Measurements from ENCODE around the gene TTLL11.

Gene TTLL11

GRCh38 chr9:121865060-121865459 lies 228.0 kb downstream of the TTLL11 start:
- no peak for TF ChIP-seq CTCF (IDR thresholded peaks at IDR 0.05)
- Histone ChIP-seq H3K27ac (no peak overlapping the region), H3K9ac (no peak overlapping the region), H2AFZ (no peak overlapping the region), H3K36me3 (ENCODE audit: control insufficient read depth, insufficient read depth, low read length) (no peaks in the 10 kb centered on the region), H3K27me3 (ENCODE audit: control insufficient read depth, insufficient read depth, low read length) (no peaks in the 10 kb centered on the region), H3K4me3 (ENCODE audit: low read depth, low read length) (no peak overlapping the region), H3K4me1 (no peaks in the 10 kb centered on the region), H3K4me2 (ENCODE audit: low read length) (no peak overlapping the region), H3K79me2 (no peaks in the 10 kb centered on the region), H3K9me3 (ENCODE audit: control insufficient read depth, low read length) (no peaks in the 10 kb centered on the region)

DNA sequence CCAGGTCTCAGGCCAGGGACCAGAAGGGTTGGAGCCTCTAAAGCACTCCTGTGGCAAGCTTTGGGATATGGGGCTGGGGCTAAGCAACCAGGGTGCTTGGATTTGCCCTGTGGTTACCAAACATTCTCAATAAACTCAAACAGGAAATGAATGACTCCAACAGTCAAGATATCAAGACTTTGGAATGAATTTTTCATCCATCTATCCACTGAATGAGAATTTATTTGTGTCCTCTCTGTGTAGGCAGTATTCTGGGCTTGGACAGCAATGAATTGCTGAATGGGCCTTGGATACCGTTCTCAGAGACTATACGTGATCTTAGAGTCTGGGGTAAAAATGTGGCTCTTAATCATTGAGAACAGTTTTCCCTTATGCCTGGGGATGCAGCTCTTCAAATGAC lies 229.2 kb downstream of the TTLL11 start:
- H3K36me3 ChIP-seq (ENCODE audit: control insufficient read depth, insufficient read depth, low read length), result no peaks in the 10 kb centered on the region

DNA sequence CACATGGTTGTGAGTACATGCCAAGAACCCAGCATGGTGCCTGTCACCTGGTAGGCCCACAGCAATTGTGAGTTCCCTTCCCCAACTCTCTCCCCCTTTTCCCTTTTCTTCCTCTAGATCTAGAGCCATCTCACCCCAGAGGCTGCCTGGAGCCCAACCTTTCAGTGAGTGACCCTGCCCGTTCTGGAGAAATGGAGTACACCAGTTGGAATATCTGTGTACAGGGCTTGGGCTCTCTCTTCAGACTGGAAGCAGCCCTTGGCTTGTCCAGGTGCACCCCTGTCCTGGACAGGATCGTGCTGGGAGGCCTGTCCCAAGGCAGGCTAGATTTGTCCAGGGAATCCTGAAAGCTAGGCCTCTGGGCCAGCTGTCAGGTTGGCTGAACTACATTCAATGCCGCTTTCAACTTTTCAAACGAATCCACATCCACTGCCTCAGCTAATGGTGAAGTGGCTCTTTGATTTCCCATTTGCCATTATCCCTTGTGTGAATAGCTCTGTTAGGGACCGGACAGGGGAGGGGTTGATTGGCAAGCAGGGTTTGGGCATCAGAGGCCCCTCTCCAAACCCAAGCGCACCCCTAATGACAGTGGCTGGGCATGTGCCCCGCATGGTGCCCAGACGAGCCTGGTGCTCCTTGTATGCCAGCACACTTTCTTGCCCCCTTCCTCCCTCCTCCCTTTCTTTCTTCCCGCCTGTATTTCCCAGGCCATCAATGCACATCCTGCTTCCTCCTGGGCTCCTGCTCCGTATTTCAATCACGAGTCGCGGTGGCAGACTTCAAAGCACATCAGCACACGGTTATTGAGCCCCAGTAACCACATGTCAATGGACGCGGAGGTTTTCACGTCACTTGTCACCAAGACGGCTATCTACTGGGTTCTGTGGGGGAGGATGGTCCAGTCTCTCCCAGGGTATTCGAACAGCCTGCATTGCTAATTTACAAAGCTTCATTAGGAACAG lies 230.5 kb downstream of the TTLL11 start:
- H3K36me3 ChIP-seq (ENCODE audit: control insufficient read depth, insufficient read depth, low read length), result no peaks in the 10 kb centered on the region
- H3K4me2 ChIP-seq (ENCODE audit: low read length), result no peak overlapping the region
- H3K4me3 ChIP-seq (ENCODE audit: low read depth, low read length), result no peak overlapping the region
- no peaks in the 10 kb centered on the region for H3K27me3 ChIP-seq (ENCODE audit: control insufficient read depth, insufficient read depth, low read length)
- no peak for TF ChIP-seq CTCF (IDR thresholded peaks at IDR 0.05)
- H2AFZ ChIP-seq, result no peak overlapping the region
- H3K27ac ChIP-seq, result no peak overlapping the region
- no peaks in the 10 kb centered on the region for H3K79me2 ChIP-seq
- no peaks in the 10 kb centered on the region for H3K9me3 ChIP-seq (ENCODE audit: control insufficient read depth, low read length)
- H3K4me1 ChIP-seq, result peaks cover 5% of the 10 kb centered on the region
- no peak overlapping the region for H3K9ac ChIP-seq

More for the DNA sequence above, 229.2 kb downstream of the TTLL11 start:
- no peak overlapping the region for H2AFZ ChIP-seq
- H3K9ac ChIP-seq, result no peak overlapping the region
- H3K9me3 ChIP-seq (ENCODE audit: control insufficient read depth, low read length), result no peaks in the 10 kb centered on the region
- no peak overlapping the region for H3K4me3 ChIP-seq (ENCODE audit: low read depth, low read length)
- H3K4me1 ChIP-seq, result peaks cover 2% of the 10 kb centered on the region
- H3K4me2 ChIP-seq (ENCODE audit: low read length), result no peak overlapping the region
- H3K27ac ChIP-seq, result no peak overlapping the region
- H3K27me3 ChIP-seq (ENCODE audit: control insufficient read depth, insufficient read depth, low read length), result no peaks in the 10 kb centered on the region
- H3K79me2 ChIP-seq, result no peaks in the 10 kb centered on the region
- TF ChIP-seq CTCF (IDR thresholded peaks at IDR 0.05), result no peak

DNA sequence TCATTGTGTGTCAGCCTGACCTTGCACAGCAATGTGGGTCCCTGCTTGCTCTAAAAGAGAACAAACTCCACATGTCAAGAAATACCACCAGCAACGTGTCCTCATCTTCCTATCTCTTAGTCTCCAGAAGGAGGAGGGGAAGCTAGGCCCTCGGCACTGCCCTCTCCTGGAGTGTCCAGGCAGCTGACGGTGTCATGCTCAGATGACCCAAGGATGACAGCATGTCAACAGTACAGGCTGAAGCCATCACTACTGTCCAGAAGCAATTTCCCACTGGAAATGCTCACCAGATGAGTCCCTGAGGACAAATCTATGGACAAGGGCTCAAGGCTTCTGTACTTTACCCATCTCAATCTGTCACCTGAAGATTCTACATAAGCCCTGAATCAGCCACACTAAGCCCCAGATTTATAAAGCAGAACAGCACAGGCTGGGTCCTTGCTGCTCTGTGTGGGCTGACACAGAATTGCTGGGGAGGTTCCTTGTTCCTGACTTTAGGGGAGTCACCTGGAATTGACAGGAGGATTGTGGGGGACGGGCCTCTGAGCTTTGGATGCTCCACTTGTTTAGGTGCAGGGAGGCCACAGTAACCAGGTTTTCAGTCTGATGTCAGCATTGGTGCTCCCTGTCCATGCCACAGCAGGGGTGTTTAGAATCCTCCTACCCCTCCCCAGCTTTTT lies 231.5 kb downstream of the TTLL11 start:
- no peak overlapping the region for H3K4me3 ChIP-seq (ENCODE audit: low read depth, low read length)
- H3K36me3 ChIP-seq (ENCODE audit: control insufficient read depth, insufficient read depth, low read length), result no peaks in the 10 kb centered on the region
- H3K27me3 ChIP-seq (ENCODE audit: control insufficient read depth, insufficient read depth, low read length), result no peaks in the 10 kb centered on the region
- H3K4me2 ChIP-seq (ENCODE audit: low read length), result no peak overlapping the region
- peaks cover 5% of the 10 kb centered on the region for H3K4me1 ChIP-seq
- peak; percentile 47 for TF ChIP-seq CTCF (IDR thresholded peaks at IDR 0.05)
- H3K9ac ChIP-seq, result no peak overlapping the region
- H3K27ac ChIP-seq, result no peak overlapping the region
- H3K79me2 ChIP-seq, result no peaks in the 10 kb centered on the region
- no peaks in the 10 kb centered on the region for H3K9me3 ChIP-seq (ENCODE audit: control insufficient read depth, low read length)
- H2AFZ ChIP-seq, result no peak overlapping the region
